ENCODE measurements around the gene CCDC102A.

Gene CCDC102A

GRCh38 chr16:57468346-57468745 is 68.0 kb downstream of the CCDC102A start:
- TF ChIP-seq MYC (IDR thresholded peaks at IDR 0.05; ENCODE audit: low read depth, low read length) = no peak
- TF ChIP-seq, protein P1, sequence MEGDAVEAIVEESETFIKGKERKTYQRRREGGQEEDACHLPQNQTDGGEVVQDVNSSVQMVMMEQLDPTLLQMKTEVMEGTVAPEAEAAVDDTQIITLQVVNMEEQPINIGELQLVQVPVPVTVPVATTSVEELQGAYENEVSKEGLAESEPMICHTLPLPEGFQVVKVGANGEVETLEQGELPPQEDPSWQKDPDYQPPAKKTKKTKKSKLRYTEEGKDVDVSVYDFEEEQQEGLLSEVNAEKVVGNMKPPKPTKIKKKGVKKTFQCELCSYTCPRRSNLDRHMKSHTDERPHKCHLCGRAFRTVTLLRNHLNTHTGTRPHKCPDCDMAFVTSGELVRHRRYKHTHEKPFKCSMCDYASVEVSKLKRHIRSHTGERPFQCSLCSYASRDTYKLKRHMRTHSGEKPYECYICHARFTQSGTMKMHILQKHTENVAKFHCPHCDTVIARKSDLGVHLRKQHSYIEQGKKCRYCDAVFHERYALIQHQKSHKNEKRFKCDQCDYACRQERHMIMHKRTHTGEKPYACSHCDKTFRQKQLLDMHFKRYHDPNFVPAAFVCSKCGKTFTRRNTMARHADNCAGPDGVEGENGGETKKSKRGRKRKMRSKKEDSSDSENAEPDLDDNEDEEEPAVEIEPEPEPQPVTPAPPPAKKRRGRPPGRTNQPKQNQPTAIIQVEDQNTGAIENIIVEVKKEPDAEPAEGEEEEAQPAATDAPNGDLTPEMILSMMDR (IDR thresholded peaks at IDR 0.05; ENCODE audit: low read depth, low read length) = no peak
- no peak for TF ChIP-seq MAX (IDR thresholded peaks at IDR 0.05; ENCODE audit: low read depth, low read length)
- no peak for TF ChIP-seq POLR2A (IDR thresholded peaks at IDR 0.05; ENCODE audit: extremely low read depth, insufficient read length)
- no peak for DNase-seq (ENCODE audit: low read depth)

GRCh38 chr16:57464523-57464922 is 71.8 kb downstream of the CCDC102A start:
- no peak for DNase-seq (ENCODE audit: low read depth)
- no peak for TF ChIP-seq MAX (IDR thresholded peaks at IDR 0.05; ENCODE audit: low read depth, low read length)
- no peak overlapping the region for H3K4me3 ChIP-seq (ENCODE audit: low read depth, low read length)

More at GRCh38 chr16:57468346-57468745, 68.0 kb downstream of the CCDC102A start:
- no peak overlapping the region for H3K4me3 ChIP-seq (ENCODE audit: low read depth, low read length)

DNA sequence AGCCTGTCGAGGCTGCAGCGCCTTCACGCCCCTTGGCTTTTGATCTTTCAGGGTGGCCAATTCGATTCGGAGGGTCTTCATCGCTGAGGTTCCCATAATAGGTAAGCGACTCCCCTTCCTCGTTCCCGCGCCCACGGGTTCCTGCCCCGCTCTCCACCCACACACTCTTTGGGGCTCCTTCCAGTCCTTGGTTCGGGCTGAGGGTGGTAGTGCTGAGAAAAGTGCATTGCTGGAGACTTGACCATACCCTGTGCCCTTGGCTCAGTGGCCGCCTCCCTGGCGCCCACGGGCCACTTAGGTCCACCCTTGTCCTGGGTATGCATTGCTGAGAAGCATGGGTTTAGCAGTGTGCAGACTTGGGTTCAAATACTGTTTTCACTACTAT is 73.4 kb downstream of the CCDC102A start:
- TF ChIP-seq POLR2A (IDR thresholded peaks at IDR 0.05; ENCODE audit: extremely low read depth, insufficient read length) (no peak), MYC (IDR thresholded peaks at IDR 0.05; ENCODE audit: low read depth, low read length) (no peak), MAX (IDR thresholded peaks at IDR 0.05; ENCODE audit: low read depth, low read length) (no peak)
- TF ChIP-seq, protein P1 (IDR thresholded peaks at IDR 0.05; ENCODE audit: low read depth, low read length) = no peak
- H3K4me3 ChIP-seq (ENCODE audit: low read depth, low read length) = peak overlapping the region; percentile 95
- peak; percentile 34 for DNase-seq (ENCODE audit: low read depth)

- H3K4me3 ChIP-seq (ENCODE audit: low read depth, low read length) = peak within 1 kb of the TSS; percentile 95
- TF ChIP-seq MYC (IDR thresholded peaks at IDR 0.05; ENCODE audit: low read depth, low read length) (peak; percentile 55), MAX (IDR thresholded peaks at IDR 0.05; ENCODE audit: low read depth, low read length) (peak; percentile 53; the same call in 1 of the 2 replicates), POLR2A (IDR thresholded peaks at IDR 0.05; ENCODE audit: extremely low read depth, insufficient read length) (peak; percentile 96)
- TF ChIP-seq, protein P1 (IDR thresholded peaks at IDR 0.05; ENCODE audit: low read depth, low read length) = peak; percentile 75
- DNase-seq (ENCODE audit: low read depth) = peak; percentile 91
These were observed 74.0 kb downstream of the CCDC102A start, which contains the start of gene POLR2C for GRCh38 chr16:57462209-57462977. Gene POLR2C (plus strand): TSS chr16:57462679. CDS start chr16:57462725, 46 bp downstream.
